SK-N-SH (cell line): ENCODE data around the gene PDE4C. TPM values are rescaled to one million over a fixed set of nuclear protein-coding genes. Genes with fewer than 3 reads are reported as not detected.

Experiments
- CTCF ChIA-PET: fragments of 300-600, 350-600 bp; formaldehyde crosslinking; extraction: SDS; loops from one replicate; lab custom pipeline; 2021; lab: Yijun Ruan, JAX
- POLR2A ChIA-PET: fragments of 350-600 bp; sonication (Branson Sonifier 250); formaldehyde crosslinking; extraction: SDS; loops from one replicate; lab custom pipeline; 2020; ENCODE audit warnings: antibody characterized with exemption, inconsistent platforms; lab: Yijun Ruan, JAX
- DNase-seq: peaks from one replicate; pipeline ENCODE4 v3.0.0; 2012
- H2AFZ ChIP-seq: fragments of 200-600 bp; sonication (generic); 2 replicates; pipeline ENCODE4 v1.8.1; 2016; ENCODE audit warnings: antibody characterized with exemption, mild to moderate bottlenecking, low read depth
- H3F3A ChIP-seq: fragments of 200-600 bp; sonication (generic); replicated peaks from 2 replicates; pipeline ENCODE3; 2016; ENCODE audit warnings: antibody characterized with exemption, mild to moderate bottlenecking; ENCODE audit not compliant: insufficient read depth
- H3K27ac ChIP-seq, 2 experiments: fragments of 200-500 bp in 1 of 2; fragments of 200-600 bp in 1 of 2; sonication (Bioruptor generic) in 1 of 2; sonication (generic), shearing (Covaris generic) in 1 of 2; 2 replicates each; pipeline versions ENCODE4 v1.5.1 to v1.6.1; 2014 to 2016; ENCODE audit warnings: low read depth in 2 of 2, inconsistent platforms in 1 of 2, low read length in 1 of 2, mild to moderate bottlenecking in 1 of 2, mixed read lengths in 1 of 2
- H3K27me3 ChIP-seq: fragments of 200-600 bp; sonication (generic), shearing (Covaris generic); 2 replicates; pipeline ENCODE4 v1.6.1; 2016; ENCODE audit warnings: mixed run types; ENCODE audit not compliant: insufficient read depth
- H3K36me3 ChIP-seq, 2 experiments: fragments of 200-500 bp in 1 of 2; fragments of 200-600 bp in 1 of 2; sonication (Bioruptor generic) in 1 of 2; sonication (generic) in 1 of 2; replicated peaks in 1 of 2; 2 replicates each; pipeline versions ENCODE3 to v1.5.1; 2014 to 2016; ENCODE audit warnings: low read length in 1 of 2, mild to moderate bottlenecking in 1 of 2; ENCODE audit not compliant: insufficient read depth in 2 of 2, control insufficient read depth in 1 of 2
- H3K4me1 ChIP-seq, 2 experiments: fragments of 200-500 bp in 1 of 2; fragments of 200-600 bp in 1 of 2; sonication (Bioruptor generic) in 1 of 2; sonication (generic), shearing (Covaris generic) in 1 of 2; 2 replicates each; pipeline versions ENCODE4 v1.5.1 to v1.6.1; 2014 to 2016; ENCODE audit warnings: low read depth in 1 of 2, low read length in 1 of 2, mixed run types in 1 of 2; ENCODE audit not compliant: insufficient read depth in 2 of 2, control insufficient read depth in 1 of 2
- H3K4me2 ChIP-seq: fragments of 200-600 bp; sonication (generic), shearing (Covaris generic); 2 replicates; pipeline ENCODE4 v1.6.1; 2017; ENCODE audit warnings: mixed run types
- H3K4me3 ChIP-seq, 2 experiments: fragments of 200-500 bp in 1 of 2; fragments of 200-600 bp in 1 of 2; sonication (Bioruptor generic) in 1 of 2; sonication (generic), shearing (Covaris generic) in 1 of 2; 2 replicates each; pipeline versions ENCODE4 v1.5.1 to v1.8.1; 2014 to 2016; ENCODE audit warnings: low read depth in 2 of 2, inconsistent platforms in 1 of 2, low read length in 1 of 2, mild to moderate bottlenecking in 1 of 2, mixed read lengths in 1 of 2, moderate library complexity in 1 of 2
- H3K79me2 ChIP-seq: fragments of 200-600 bp; sonication (generic); 2 replicates; pipeline ENCODE4 v1.8.1; 2017; ENCODE audit warnings: mild to moderate bottlenecking; ENCODE audit not compliant: insufficient read depth
- H3K9ac ChIP-seq: fragments of 200-600 bp; sonication (generic); 2 replicates; pipeline ENCODE4 v1.6.1; 2017; ENCODE audit warnings: mixed run types
- H3K9me2 ChIP-seq: fragments of 200-600 bp; sonication (generic); 2 replicates; pipeline ENCODE4 v1.6.1; 2017; ENCODE audit warnings: mixed run types
- H3K9me3 ChIP-seq: fragments of 200-600 bp; sonication (generic); 2 replicates; pipeline ENCODE4 v1.6.1; 2017; ENCODE audit warnings: mixed run types, mild to moderate bottlenecking, moderate library complexity
- H4K20me1 ChIP-seq: fragments of 200-600 bp; sonication (generic); 2 replicates; pipeline ENCODE4 v1.6.1; 2017; ENCODE audit warnings: mild to moderate bottlenecking, mixed run types; ENCODE audit not compliant: insufficient read depth
- CHD2 ChIP-seq: fragments of 150-350 bp; IDR thresholded peaks from 2 replicates; pipeline ENCODE4 v1.6.1; 2018; ENCODE audit warnings: low read length; ENCODE audit not compliant: partially characterized antibody
- ELF1 ChIP-seq: IDR thresholded peaks from 2 replicates; pipeline ENCODE4 v1.4.0; 2012
- EZH2phosphoT487 ChIP-seq: fragments of 200-600 bp; sonication (generic); IDR thresholded peaks from 2 replicates; pipeline ENCODE4 v1.6.1; 2017; ENCODE audit warnings: low read depth, mixed run types, mild to moderate bottlenecking, antibody characterized with exemption, moderate library complexity, borderline replicate concordance
- FOSL2 ChIP-seq: IDR thresholded peaks from 2 replicates; pipeline ENCODE4 v1.4.0; 2012; ENCODE audit warnings: low read depth, mild to moderate bottlenecking, moderate library complexity, borderline replicate concordance
- FOXJ3 ChIP-seq: sonication (generic); formaldehyde crosslinking; IDR thresholded peaks from 2 replicates; pipeline ENCODE4 v1.5.1; 2020; ENCODE audit warnings: mild to moderate bottlenecking, missing genetic modification reagents
- FOXM1 ChIP-seq: IDR thresholded peaks from 2 replicates; pipeline ENCODE4 v1.4.0; 2012; ENCODE audit warnings: low read depth, mild to moderate bottlenecking
- GABPA ChIP-seq: IDR thresholded peaks from 2 replicates; pipeline ENCODE4 v1.4.0; 2012; ENCODE audit warnings: low read depth, mild to moderate bottlenecking
- GATA2 ChIP-seq: sonication (generic); formaldehyde crosslinking; IDR thresholded peaks from 2 replicates; pipeline ENCODE4 v1.5.0; 2020; ENCODE audit warnings: mild to moderate bottlenecking, missing genetic modification reagents
- MEF2A ChIP-seq: IDR thresholded peaks from 2 replicates; pipeline ENCODE4 v1.4.0; 2012; ENCODE audit warnings: low read depth, borderline replicate concordance
- MXI1 ChIP-seq: IDR thresholded peaks from 2 replicates; pipeline ENCODE4 v1.6.1; 2012; ENCODE audit warnings: mild to moderate bottlenecking, low read depth, low read length, improper control_type of control experiment
- NRF1 ChIP-seq: IDR thresholded peaks from 2 replicates; pipeline ENCODE4 v1.6.1; 2012; ENCODE audit warnings: low read depth, mild to moderate bottlenecking, low read length
- POLR2AphosphoS5 ChIP-seq: IDR thresholded peaks from 2 replicates; pipeline ENCODE4 v1.6.1; 2012; ENCODE audit warnings: low read depth, low read length
- RCOR1 ChIP-seq: fragments of 150-350 bp; IDR thresholded peaks from 2 replicates; pipeline ENCODE4 v1.6.1; 2017; ENCODE audit warnings: antibody characterized with exemption, low read length
- TAF1 ChIP-seq: IDR thresholded peaks from 2 replicates; pipeline ENCODE4 v1.6.1; 2012; ENCODE audit warnings: low read depth, mild to moderate bottlenecking, low read length, moderate library complexity, borderline replicate concordance
- whole genome bisulfite sequencing: methylation state at CpG from one replicate; pipeline ENCODE4 v1.1.6; 2017; ENCODE audit warnings: low lambda C conversion rate; 5-methylcytosine and 5-hydroxymethylcytosine counted together
- polyA plus RNA-seq, 3 experiments: library from polyadenylated mRNA; depleted of rRNA; stranded (reverse); fragments of >200 nt; gene quantifications; 2 replicates each; pipeline ENCODE4 v1.2.3, GENCODE V29; 2012
- TF ChIP-seq, protein P1 (sequence below): IDR thresholded peaks from 2 replicates; pipeline ENCODE4; 2012
- TF ChIP-seq, protein P2 (sequence below): IDR thresholded peaks from 2 replicates; pipeline ENCODE4 v1.6.1; 2012; ENCODE audit warnings: mild to moderate bottlenecking, low read depth, low read length, moderate library complexity
- TF ChIP-seq, protein P3 (sequence below): IDR thresholded peaks from 2 replicates; pipeline ENCODE4 v1.4.0; 2012; ENCODE audit warnings: low read depth, borderline replicate concordance
- TF ChIP-seq, protein P4 (sequence below): fragments of 150-350 bp; IDR thresholded peaks from 2 replicates; pipeline ENCODE4 v1.6.1; 2017; ENCODE audit warnings: antibody characterized with exemption, low read length, low read depth, borderline replicate concordance

Gene PDE4C
- polyA plus RNA-seq, 1 of the 3 experiments (the other 2 are of a cell fraction), result 0.36 TPM

DNA sequence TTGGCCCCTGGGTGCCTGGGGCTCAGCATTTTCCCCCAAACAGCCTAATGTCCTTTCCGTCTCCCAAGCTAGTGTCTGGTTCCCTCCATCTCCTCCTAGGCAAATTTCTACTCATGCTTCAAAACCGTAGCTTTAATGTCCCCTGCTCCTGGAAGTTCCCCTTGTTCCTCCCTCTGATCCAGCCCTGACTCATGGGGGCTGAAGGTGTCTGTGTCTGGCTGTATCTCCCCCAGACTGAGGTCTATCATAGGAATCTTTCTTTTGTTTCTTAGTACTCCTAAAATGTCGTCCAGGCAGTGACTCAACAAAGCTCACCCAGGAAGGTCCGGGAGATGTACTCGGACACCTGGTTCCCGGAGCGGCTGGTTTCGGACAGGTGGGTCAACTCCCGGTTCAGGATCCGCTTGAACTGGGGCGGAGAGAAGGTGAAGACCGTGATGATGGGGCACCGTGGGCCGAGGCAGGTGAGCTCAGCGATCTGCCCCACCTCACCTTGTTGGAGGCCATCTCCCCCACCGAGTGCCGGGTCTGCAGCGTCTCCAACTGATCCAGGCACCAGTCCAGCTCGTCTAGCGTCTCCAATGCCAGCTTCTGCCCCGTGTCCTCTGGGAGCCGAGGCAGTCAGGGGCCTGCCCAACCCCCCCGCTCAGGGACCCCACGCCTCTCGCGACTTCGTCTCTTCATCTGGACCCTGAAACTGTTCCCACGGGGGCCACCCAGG is 6.2 kb downstream of the PDE4C start:
- Histone ChIP-seq H3K27me3 (no peaks in the 10 kb centered on the region), H3K27ac (no peak overlapping the region), H2AFZ (no peak overlapping the region), H3K9me2 (no peaks in the 10 kb centered on the region), H3K9ac (no peak overlapping the region), H3K79me2 (no peaks in the 10 kb centered on the region), H3F3A (no peaks in the 10 kb centered on the region), H3K36me3 (no peaks in the 10 kb centered on the region), H3K4me3 (no peak overlapping the region), H3K4me1 (peaks cover 0 to 8% of the 10 kb centered on the region in 2 experiments; a peak in 1 of 4 replicates), H3K4me2 (no peak overlapping the region), H4K20me1 (no peaks in the 10 kb centered on the region), H3K9me3 (no peaks in the 10 kb centered on the region)
- TF ChIP-seq EZH2phosphoT487 (no peak), MEF2A (no peak), POLR2AphosphoS5 (no peak), RCOR1 (no peak), FOXJ3 (no peak), CHD2 (no peak), GATA2 (CRISPR knock-in tag) (no peak), TAF1 (no peak), MXI1 (no peak), ELF1 (no peak), FOSL2 (no peak), FOXM1 (no peak), NRF1 (no peak), GABPA (no peak)
- TF ChIP-seq, protein P1, sequence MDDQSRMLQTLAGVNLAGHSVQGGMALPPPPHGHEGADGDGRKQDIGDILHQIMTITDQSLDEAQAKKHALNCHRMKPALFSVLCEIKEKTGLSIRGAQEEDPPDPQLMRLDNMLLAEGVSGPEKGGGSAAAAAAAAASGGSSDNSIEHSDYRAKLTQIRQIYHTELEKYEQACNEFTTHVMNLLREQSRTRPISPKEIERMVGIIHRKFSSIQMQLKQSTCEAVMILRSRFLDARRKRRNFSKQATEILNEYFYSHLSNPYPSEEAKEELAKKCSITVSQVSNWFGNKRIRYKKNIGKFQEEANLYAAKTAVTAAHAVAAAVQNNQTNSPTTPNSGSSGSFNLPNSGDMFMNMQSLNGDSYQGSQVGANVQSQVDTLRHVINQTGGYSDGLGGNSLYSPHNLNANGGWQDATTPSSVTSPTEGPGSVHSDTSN, result no peak
- TF ChIP-seq, protein P2, sequence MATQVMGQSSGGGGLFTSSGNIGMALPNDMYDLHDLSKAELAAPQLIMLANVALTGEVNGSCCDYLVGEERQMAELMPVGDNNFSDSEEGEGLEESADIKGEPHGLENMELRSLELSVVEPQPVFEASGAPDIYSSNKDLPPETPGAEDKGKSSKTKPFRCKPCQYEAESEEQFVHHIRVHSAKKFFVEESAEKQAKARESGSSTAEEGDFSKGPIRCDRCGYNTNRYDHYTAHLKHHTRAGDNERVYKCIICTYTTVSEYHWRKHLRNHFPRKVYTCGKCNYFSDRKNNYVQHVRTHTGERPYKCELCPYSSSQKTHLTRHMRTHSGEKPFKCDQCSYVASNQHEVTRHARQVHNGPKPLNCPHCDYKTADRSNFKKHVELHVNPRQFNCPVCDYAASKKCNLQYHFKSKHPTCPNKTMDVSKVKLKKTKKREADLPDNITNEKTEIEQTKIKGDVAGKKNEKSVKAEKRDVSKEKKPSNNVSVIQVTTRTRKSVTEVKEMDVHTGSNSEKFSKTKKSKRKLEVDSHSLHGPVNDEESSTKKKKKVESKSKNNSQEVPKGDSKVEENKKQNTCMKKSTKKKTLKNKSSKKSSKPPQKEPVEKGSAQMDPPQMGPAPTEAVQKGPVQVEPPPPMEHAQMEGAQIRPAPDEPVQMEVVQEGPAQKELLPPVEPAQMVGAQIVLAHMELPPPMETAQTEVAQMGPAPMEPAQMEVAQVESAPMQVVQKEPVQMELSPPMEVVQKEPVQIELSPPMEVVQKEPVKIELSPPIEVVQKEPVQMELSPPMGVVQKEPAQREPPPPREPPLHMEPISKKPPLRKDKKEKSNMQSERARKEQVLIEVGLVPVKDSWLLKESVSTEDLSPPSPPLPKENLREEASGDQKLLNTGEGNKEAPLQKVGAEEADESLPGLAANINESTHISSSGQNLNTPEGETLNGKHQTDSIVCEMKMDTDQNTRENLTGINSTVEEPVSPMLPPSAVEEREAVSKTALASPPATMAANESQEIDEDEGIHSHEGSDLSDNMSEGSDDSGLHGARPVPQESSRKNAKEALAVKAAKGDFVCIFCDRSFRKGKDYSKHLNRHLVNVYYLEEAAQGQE, result no peak
- TF ChIP-seq, protein P3, sequence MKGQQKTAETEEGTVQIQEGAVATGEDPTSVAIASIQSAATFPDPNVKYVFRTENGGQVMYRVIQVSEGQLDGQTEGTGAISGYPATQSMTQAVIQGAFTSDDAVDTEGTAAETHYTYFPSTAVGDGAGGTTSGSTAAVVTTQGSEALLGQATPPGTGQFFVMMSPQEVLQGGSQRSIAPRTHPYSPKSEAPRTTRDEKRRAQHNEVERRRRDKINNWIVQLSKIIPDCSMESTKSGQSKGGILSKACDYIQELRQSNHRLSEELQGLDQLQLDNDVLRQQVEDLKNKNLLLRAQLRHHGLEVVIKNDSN, result no peak
- TF ChIP-seq, protein P4, sequence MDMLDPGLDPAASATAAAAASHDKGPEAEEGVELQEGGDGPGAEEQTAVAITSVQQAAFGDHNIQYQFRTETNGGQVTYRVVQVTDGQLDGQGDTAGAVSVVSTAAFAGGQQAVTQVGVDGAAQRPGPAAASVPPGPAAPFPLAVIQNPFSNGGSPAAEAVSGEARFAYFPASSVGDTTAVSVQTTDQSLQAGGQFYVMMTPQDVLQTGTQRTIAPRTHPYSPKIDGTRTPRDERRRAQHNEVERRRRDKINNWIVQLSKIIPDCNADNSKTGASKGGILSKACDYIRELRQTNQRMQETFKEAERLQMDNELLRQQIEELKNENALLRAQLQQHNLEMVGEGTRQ, result no peak
- CTCF ChIA-PET, result interaction anchor here (0.8 to 9.4 kb wide), 8 partner anchors 11 to 107 kb away, joined by 3 to 81 read pairs (median 5); a partner anchor contains a TSS
- WGBS, result 64% methylated on average over 20 of the region's 28 CpGs
- POLR2A ChIA-PET, result interaction anchor here (0.6 kb wide), 1 partner anchor 59 kb away, joined by 4 read pairs; no protein-coding TSS in a partner anchor
- no peak for DNase-seq
